HG02763 (cell line): ENCODE measurements around the gene CDC45.
A peak's percentile ranks its signal among the peaks of the same experiment; 100 is the strongest.
"Not testable (repeated sequence)": the region's sequence is repeated elsewhere in the genome, so short reads cannot be mapped to it uniquely, and the experiment has no call there.

Experiments
- ATAC-seq: cut with Tn5 transposase; IDR thresholded peaks from one replicate; pipeline ENCODE4 v1.9.1; 2021; ENCODE audit warnings: mild to moderate bottlenecking, moderate library complexity; ENCODE audit not compliant: unreplicated experiment

Gene CDC45

GRCh38 chr22:19479355-19480172 lies at the start of gene CDC45:
CDC45 (plus strand) TSS chr22:19479920; CDS start chr22:19479969, 49 bp downstream.
- peak; percentile 91 for ATAC-seq

- no peak for ATAC-seq
Measured at GRCh38 chr22:19429950-19430889, 49.5 kb upstream of the CDC45 start.

GRCh38 chr22:19430890-19431541 lies 48.7 kb upstream of the CDC45 start:
- peak; percentile 7 for ATAC-seq

GRCh38 chr22:19431649-19432132 lies 48.0 kb upstream of the CDC45 start, which contains the start of gene HIRA:
HIRA (minus strand) TSS chr22:19431733; CDS start chr22:19431476, 257 bp downstream.
- peak; percentile 52 for ATAC-seq

GRCh38 chr22:19432133-19432851 lies 47.4 kb upstream of the CDC45 start, which contains the start of gene MRPL40:
MRPL40 (plus strand) TSS chr22:19432545; CDS start chr22:19432555, 10 bp downstream.
- peak; percentile 80 for ATAC-seq

- no peak for ATAC-seq
Measured at GRCh38 chr22:19434401-19434800, 45.3 kb upstream of the CDC45 start.

- no peak for ATAC-seq
Measured at GRCh38 chr22:19434829-19435580, 44.7 kb upstream of the CDC45 start.

- ATAC-seq = not testable (repeated sequence)
Measured at GRCh38 chr22:19436444-19437161, 43.1 kb upstream of the CDC45 start.

- ATAC-seq = no peak
Measured at GRCh38 chr22:19438298-19438697, 41.4 kb upstream of the CDC45 start.

GRCh38 chr22:19440411-19441195 lies 39.1 kb upstream of the CDC45 start:
- no peak for ATAC-seq

GRCh38 chr22:19442166-19442565 lies 37.6 kb upstream of the CDC45 start:
- ATAC-seq = no peak

GRCh38 chr22:19443544-19444211 lies 36.0 kb upstream of the CDC45 start:
- no peak for ATAC-seq

GRCh38 chr22:19445279-19445982 lies 34.3 kb upstream of the CDC45 start:
- not testable (repeated sequence) for ATAC-seq

GRCh38 chr22:19446603-19447329 lies 33.0 kb upstream of the CDC45 start:
- ATAC-seq = no peak

GRCh38 chr22:19447330-19448075 lies 32.2 kb upstream of the CDC45 start, which contains the start of gene C22orf39:
C22orf39 (minus strand) TSS chr22:19447711; CDS start chr22:19447688, 23 bp downstream.
- ATAC-seq = peak; percentile 84
